Spleen (tissue), 7 donors: ENCODE results near the gene DNAJB8.

Source experiments
- CTCF ChIP-seq, 11 experiments: fragments of 200-600 bp in 7 of 11; fragments of 450-650 bp in 4 of 11; sonication (generic) in 4 of 11; IDR thresholded peaks in 8 of 11; conservative IDR thresholded peaks in 3 of 11; 1 replicate in 7 of 11; 2 replicates in 4 of 11; pipeline versions ENCODE4 v1.4.0 to v1.8.0; 2016 to 2021; ENCODE audit warnings: antibody characterized with exemption in 11 of 11, inconsistent platforms in 4 of 11, mild to moderate bottlenecking in 1 of 11
- POLR2A ChIP-seq, 3 donors: fragments of 450-650 bp; IDR thresholded peaks; one replicate each; pipeline ENCODE4 v1.5.1; 2017; ENCODE audit warnings: antibody characterized with exemption in 3 of 3, mild to moderate bottlenecking in 1 of 3
- POLR2AphosphoS5 ChIP-seq, 3 donors: sonication (generic); formaldehyde crosslinking; IDR thresholded peaks; one replicate each; pipeline ENCODE4 v1.5.1; 2017; ENCODE audit warnings: antibody characterized with exemption in 3 of 3
- donor health status: DM: no; HTN: no; CAD: no; lungs with moderate emphysema.
- donor health status: DM: no; HTN: no; CAD: no.
- donor health status: DM: no; HTN: no; CAD: no.

DNA sequence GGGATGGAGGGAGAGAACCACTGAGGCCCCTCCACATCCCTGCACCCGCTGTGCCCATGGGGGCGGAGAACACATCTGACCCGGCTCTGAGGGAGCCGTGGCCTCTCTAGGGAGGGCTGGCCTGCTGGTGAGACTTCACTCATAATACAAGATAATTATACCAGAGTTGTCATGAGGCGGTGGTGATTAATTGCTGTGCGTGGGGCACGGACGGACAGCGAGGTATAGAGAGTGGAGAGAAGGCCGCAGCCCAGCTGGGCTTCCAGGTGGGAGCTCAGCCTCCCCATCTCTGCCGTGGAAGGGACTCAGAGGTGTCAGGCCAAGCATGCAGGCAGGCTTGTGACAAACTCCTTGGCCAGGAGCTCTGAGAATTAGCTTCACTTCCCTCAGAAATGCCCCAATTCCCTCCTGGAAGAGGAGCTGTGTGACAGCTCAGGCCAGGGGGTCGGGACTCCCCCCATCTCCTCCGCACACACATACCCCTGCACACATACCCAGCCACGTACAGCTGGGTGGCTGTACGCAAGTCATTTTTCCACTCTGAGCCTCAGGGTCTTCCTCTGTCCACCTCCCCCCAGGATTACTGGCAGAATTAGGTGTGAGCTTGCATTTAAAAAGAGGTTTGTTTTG lies 32.3 kb upstream of the DNAJB8 start:
- TF ChIP-seq CTCF (IDR thresholded peaks at IDR 0.05 in 8 of 11, conservative IDR thresholded peaks at IDR 0.05 in 3 of 11): no peak
- TF ChIP-seq POLR2AphosphoS5 (IDR thresholded peaks at IDR 0.05): peak in 1 of 3 donors; percentile 15
- no peak for TF ChIP-seq POLR2A (IDR thresholded peaks at IDR 0.05)
